K562 treated with DMSO at 1 percent for 4 hours (cell line): Measurements from ENCODE around the gene ZNRD2. TPM values are rescaled to one million over a fixed set of nuclear protein-coding genes. Genes with fewer than 3 reads are reported as not detected.

ENCODE experiments used
- total RNA-seq: library from RNA; unstranded; fragments of 300-600 nt; gene quantifications from 2 replicates; pipeline ENCODE4 v1.2.3, GENCODE V29; 2022; ENCODE audit not compliant: insufficient read depth

ZNRD2 gene
- total RNA-seq, result 37.9 and 48.3 TPM in 2 replicates

GRCh38 chr11:65569973-65570918 is at the start of gene ZNRD2:
Gene ZNRD2, plus strand, starts transcription at chr11:65570477. Its CDS starts 15 bp downstream, at chr11:65570492.

GRCh38 chr11:65524741-65525545 is 45.3 kb upstream of the ZNRD2 start, which contains the start of gene SCYL1:
Gene SCYL1, plus strand, starts transcription at chr11:65525083. Its CDS starts 71 bp downstream, at chr11:65525154.

DNA sequence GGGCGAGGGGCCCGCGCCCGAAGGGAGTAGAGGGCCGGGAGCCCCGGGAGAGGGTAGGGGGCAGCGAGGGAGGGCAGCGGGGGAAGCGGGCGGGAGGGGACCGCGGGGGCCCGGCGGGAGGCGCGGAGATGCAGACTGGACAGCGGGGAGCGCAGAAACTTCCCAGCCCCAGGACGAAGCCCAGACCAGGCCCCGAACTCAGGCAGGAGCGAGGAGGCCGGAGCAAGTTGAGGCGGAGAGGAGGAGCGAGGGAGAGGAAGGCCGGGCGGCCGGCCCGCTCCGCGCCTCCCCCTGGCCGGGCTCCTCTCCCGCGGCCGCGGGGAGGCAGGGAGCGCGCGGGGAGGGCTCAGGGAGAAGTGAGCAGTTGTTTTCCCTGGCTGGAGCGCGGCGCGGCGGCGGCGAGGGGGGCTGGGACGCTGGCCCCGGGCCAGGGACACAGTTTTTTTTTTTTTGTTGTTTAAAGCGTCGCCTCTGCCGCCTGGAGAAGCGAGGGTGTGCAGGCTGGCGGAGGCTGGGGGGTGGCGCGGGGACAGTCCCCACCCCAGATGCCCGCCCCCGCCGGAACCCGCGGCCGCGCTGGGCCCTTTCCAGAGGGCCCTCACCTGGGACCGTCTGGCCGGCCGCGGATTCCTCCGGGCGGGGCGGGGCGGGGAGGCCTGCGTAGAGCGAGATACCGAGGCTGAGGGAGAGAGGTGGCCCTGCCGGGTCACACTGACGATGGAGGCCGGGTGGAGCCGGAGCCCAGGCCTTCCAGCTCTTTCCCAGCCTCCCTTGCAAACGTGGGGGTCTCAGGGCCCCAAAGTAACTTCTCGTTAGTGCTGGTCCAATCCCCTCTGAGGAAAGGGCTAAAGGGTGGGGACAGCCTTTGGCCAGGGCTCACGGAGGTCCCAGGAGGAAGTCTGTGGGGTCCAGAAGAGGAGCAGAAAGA is 12.0 kb upstream of the ZNRD2 start, which contains the start of gene LTBP3:
Gene LTBP3 (minus strand): TSS at position 358 of the 928 bp plus-strand sequence. CDS start 400 bp downstream, outside the sequence.

GRCh38 chr11:65572356-65573051 is 2.2 kb downstream of the ZNRD2 start, which contains the start of gene FAM89B:
Gene FAM89B, plus strand, starts transcription at chr11:65572538. Its CDS starts 132 bp downstream, at chr11:65572670.

DNA sequence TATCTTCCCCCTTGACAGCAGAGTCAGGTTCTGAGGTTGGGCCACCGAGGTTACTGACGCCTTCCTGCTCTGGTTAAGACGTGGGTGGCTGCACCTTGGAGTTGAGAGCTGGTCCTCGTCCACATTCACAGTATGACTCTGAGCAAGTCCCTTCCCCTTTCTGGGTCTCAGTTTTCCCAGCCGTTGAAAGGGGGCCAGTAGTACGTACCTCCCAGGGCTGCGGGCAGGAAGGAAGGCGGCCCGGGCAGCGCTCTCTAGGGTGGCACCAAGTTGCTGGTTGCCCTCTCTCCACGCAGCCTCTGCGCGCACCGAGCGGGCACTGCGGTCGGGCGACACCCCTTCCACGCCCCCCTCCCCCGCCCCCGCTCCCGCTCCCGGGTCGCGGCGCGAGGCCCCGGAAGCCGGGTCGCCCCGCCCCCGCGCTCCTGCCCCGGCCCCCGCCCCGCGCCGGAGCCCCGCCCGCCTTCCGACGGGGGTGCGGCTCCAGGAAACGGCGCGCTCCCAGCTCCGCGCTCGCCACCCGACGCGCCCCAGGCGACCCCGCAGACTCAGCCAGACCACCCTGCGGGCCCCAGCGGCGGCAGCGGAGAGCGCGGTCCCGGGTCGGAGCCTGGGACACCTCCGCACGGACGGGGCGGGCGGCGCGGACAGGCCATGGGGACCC is 5.4 kb downstream of the ZNRD2 start, which contains the start of gene EHBP1L1:
Gene EHBP1L1 (plus strand): TSS at position 486 of the 664 bp plus-strand sequence. CDS start 250 bp downstream, outside the sequence.

DNA sequence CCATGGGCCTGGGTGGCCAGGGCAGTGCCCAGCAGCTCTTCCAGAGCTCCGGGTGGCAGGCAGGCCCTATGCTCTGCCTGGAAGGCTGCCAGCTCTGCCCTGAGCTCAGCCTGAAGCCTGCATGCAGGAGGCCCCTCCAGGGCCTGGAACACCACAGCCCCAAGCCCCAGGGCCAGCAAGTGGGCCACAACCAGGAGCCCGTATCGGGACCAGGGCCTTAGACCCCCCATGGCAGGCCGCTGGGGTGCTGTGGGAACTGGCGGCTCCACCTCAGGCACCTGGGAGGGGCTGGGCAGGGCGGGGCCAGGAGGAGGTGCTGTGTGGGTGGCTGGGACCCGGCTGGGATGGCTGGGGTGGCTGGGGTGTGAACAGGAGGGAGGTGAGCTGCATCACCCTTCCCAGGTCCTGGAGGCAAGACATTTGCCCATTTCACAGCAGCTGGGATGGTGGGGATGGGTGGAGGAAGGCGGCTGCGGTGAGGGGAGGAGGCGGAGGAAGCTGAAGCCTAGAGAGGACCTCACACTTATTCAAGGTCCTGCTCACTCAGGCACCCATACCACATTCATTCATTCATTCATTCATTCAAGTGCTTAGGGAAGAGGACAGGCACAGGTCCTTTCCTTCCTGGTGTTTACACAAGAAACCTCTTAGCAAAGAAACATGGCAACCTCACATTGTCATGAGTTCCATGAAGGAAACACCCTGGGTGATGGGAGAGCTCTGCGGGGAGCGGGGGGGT is 25.4 kb downstream of the ZNRD2 start, which contains the start of gene KCNK7:
Gene KCNK7 (minus strand): TSS at position 258 of the 739 bp plus-strand sequence. CDS start 28 bp downstream, at position 230.

GRCh38 chr11:65615229-65615949 is 45.1 kb downstream of the ZNRD2 start, which contains the start of gene PCNX3:
Gene PCNX3, plus strand, starts transcription at chr11:65615776. Its CDS starts 536 bp downstream, at chr11:65616312.

Other genes starting within 250 kb of the ZNRD2 start
- 50.7 and 55.1 TPM in 2 replicates for gene DPF2, start 236.6 kb upstream of the ZNRD2 start, total RNA-seq
- gene TIGD3, start 215.7 kb upstream of the ZNRD2 start, total RNA-seq, result 2.2 and 4.9 TPM in 2 replicates
- 0.77 and 2.0 TPM in 2 replicates for gene SLC25A45, start 187.8 kb upstream of the ZNRD2 start, total RNA-seq
- gene FRMD8, start 183.8 kb upstream of the ZNRD2 start, total RNA-seq, result 36.4 and 36.5 TPM in 2 replicates
- gene NEAT1, start 147.7 kb upstream of the ZNRD2 start, total RNA-seq, result 17.6 and 22.8 TPM in 2 replicates
- gene MALAT1, start 71.4 kb upstream of the ZNRD2 start, total RNA-seq, result 124 and 165 TPM in 2 replicates
- 117 and 125 TPM in 2 replicates for gene SCYL1, start 45.4 kb upstream of the ZNRD2 start, total RNA-seq
- 32.3 and 42.6 TPM in 2 replicates for gene LTBP3, start 12.1 kb upstream of the ZNRD2 start, total RNA-seq
- 64.3 and 74.6 TPM in 2 replicates for gene FAM89B, start 2.1 kb downstream of the ZNRD2 start, total RNA-seq
- 74.1 and 75.4 TPM in 2 replicates for gene EHBP1L1, start 5.6 kb downstream of the ZNRD2 start, total RNA-seq
- 1.6 and 2.1 TPM in 2 replicates for gene KCNK7, start 25.3 kb downstream of the ZNRD2 start, total RNA-seq
- 58.9 and 66.8 TPM in 2 replicates for gene MAP3K11, start 43.7 kb downstream of the ZNRD2 start, total RNA-seq
- 31.8 and 46.2 TPM in 2 replicates for gene PCNX3, start 45.3 kb downstream of the ZNRD2 start, total RNA-seq
- 55.3 and 62.8 TPM in 2 replicates for gene SIPA1, start 67.6 kb downstream of the ZNRD2 start, total RNA-seq
- gene RELA, start 92.4 kb downstream of the ZNRD2 start, total RNA-seq, result 58.1 and 70.6 TPM in 2 replicates
- gene KAT5, start 141.8 kb downstream of the ZNRD2 start, total RNA-seq, result 26.4 and 36.7 TPM in 2 replicates
- 24.6 and 34.7 TPM in 2 replicates for gene RNASEH2C, start 150.3 kb downstream of the ZNRD2 start, total RNA-seq
- gene AP5B1, start 210.5 kb downstream of the ZNRD2 start, total RNA-seq, result 25.5 and 28.9 TPM in 2 replicates
- gene OVOL1, start 216.6 kb downstream of the ZNRD2 start, total RNA-seq, result not detected in 2 replicates